A673 (cell line): ENCODE measurements around the gene PDGFRB. TPM values are rescaled to one million over a fixed set of nuclear protein-coding genes. Genes with fewer than 3 reads are reported as not detected.
A peak's percentile ranks its signal among the peaks of the same experiment; 100 is the strongest.

ENCODE experiments used
- BruUV-seq: library from RNA; stranded (reverse); fragments of 400-500 nt; replicated peaks from 2 replicates; lab custom pipeline; 2021; lab: Mats Ljungman, UMichigan
- CTCF ChIA-PET: fragments of 300-600 bp; sonication (Branson Sonifier 250); formaldehyde crosslinking; loops from one replicate; lab custom pipeline; 2022; ENCODE audit warnings: antibody characterized with exemption; lab: Charles Lee
- POLR2A ChIA-PET: fragments of 300-600 bp; sonication (Branson Sonifier 250); formaldehyde crosslinking; loops from one replicate; lab custom pipeline; 2022; ENCODE audit warnings: antibody characterized with exemption; ENCODE audit not compliant: low non-redundant PET; lab: Charles Lee
- DNase-seq: peaks from one replicate; pipeline ENCODE4 v3.0.0-alpha.2; 2015; ENCODE audit warnings: low spot score
- H3K27ac ChIP-seq: fragments of 200-600 bp; sonication (generic); 2 replicates; pipeline ENCODE4 v1.5.1; 2016; ENCODE audit warnings: mixed run types, low read depth, mild to moderate bottlenecking, mixed read lengths, antibody characterized with exemption, low read length; ENCODE audit not compliant: poor library complexity, severe bottlenecking
- H3K27me3 ChIP-seq: fragments of 200-600 bp; sonication (generic); replicated peaks from 2 replicates; pipeline ENCODE4 v1.6.1; 2017; ENCODE audit warnings: mixed run types, low read depth, mild to moderate bottlenecking, mixed read lengths, antibody characterized with exemption, low read length; ENCODE audit not compliant: insufficient read depth, poor library complexity
- H3K36me3 ChIP-seq: fragments of 200-600 bp; sonication (generic); 2 replicates; pipeline ENCODE4 v1.6.1; 2016; ENCODE audit warnings: mixed run types, mild to moderate bottlenecking, mixed read lengths, antibody characterized with exemption, low read length; ENCODE audit not compliant: insufficient read depth, poor library complexity, severe bottlenecking
- H3K4me1 ChIP-seq: fragments of 200-600 bp; sonication (generic); 2 replicates; pipeline ENCODE4 v1.6.1; 2017; ENCODE audit warnings: mixed run types, mild to moderate bottlenecking, mixed read lengths, antibody characterized with exemption, low read length; ENCODE audit not compliant: insufficient read depth, poor library complexity, severe bottlenecking
- H3K4me3 ChIP-seq: fragments of 200-600 bp; sonication (generic); 2 replicates; pipeline ENCODE4 v1.5.1; 2016; ENCODE audit warnings: low read depth, mixed run types, mild to moderate bottlenecking, mixed read lengths, low read length; ENCODE audit not compliant: poor library complexity, severe bottlenecking
- H3K9me3 ChIP-seq: fragments of 200-600 bp; sonication (generic); 2 replicates; pipeline ENCODE4 v1.6.1; 2016; ENCODE audit warnings: mixed run types, low read depth, mild to moderate bottlenecking, mixed read lengths, antibody characterized with exemption, low read length; ENCODE audit not compliant: poor library complexity, severe bottlenecking
- CTCF ChIP-seq: fragments of 300-800, 200-600 bp; sonication (generic); conservative IDR thresholded peaks from 2 replicates; pipeline ENCODE4 v1.5.1; 2017; ENCODE audit warnings: low read depth, mild to moderate bottlenecking, antibody characterized with exemption, low read length, moderate library complexity, mixed read lengths
- EZH2 ChIP-seq: fragments of 200-600 bp; sonication (generic); IDR thresholded peaks from 2 replicates; pipeline ENCODE4 v1.6.1; 2017; ENCODE audit warnings: borderline replicate concordance, low read depth, mild to moderate bottlenecking, mixed read lengths, antibody characterized with exemption, low read length; ENCODE audit not compliant: poor library complexity, severe bottlenecking
- intact Hi-C: fragments of 100-400 bp; cut with micrococcal nuclease; formaldehyde crosslinking; loops from one replicate; pipeline ENCODE4 v1.10.0; 2022; ENCODE audit not compliant: unreplicated experiment
- total RNA-seq: library from RNA; stranded (reverse); gene quantifications from 2 replicates; pipeline ENCODE4 v1.2.3, GENCODE V29; 2021

Gene PDGFRB
- total RNA-seq, 1 experiment from 2014 or later: 25.9 TPM

DNA sequence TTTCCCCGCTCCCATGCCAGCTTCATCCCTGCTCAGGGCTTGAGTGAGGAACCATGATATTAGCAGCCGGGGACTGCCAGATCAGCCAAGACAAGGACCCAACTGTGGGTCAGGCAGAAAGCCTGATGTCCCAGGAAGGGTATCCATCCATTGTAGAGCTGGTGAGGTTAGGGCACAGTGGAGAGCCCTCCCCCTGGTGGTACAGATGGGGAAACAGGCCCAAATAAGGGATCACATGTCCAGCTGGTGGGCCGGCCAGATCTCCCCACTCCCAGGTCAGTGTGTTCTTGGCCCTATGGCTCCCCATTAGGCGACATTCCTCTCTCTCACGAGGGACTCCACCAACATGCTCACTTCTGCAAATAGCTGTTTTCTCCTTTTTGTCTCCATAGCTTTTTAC lies 19.9 kb upstream of the PDGFRB start:
- Histone ChIP-seq H3K27ac (no peak overlapping the region), H3K4me1 (no peaks in the 10 kb centered on the region), H3K9me3 (no peaks in the 10 kb centered on the region), H3K36me3 (no peaks in the 10 kb centered on the region), H3K4me3 (no peak overlapping the region), H3K27me3 (no peaks in the 10 kb centered on the region)
- TF ChIP-seq CTCF: peak; percentile 66
- no peak for TF ChIP-seq EZH2
- ChIA-PET CTCF (interaction anchor here (0.8 to 1.1 kb wide), 4 partner anchors 10 to 341 kb away, joined by 3 to 7 read pairs (median 4); partner anchors contain the start of gene CDX1), POLR2A (no interaction called here)
- BruUV-seq: no TSS peak
- intact Hi-C loops: loop anchor here (1.0 kb wide), 1 partner anchor 45 kb away; no protein-coding TSS in a partner anchor
- peak; percentile 42 for DNase-seq

DNA sequence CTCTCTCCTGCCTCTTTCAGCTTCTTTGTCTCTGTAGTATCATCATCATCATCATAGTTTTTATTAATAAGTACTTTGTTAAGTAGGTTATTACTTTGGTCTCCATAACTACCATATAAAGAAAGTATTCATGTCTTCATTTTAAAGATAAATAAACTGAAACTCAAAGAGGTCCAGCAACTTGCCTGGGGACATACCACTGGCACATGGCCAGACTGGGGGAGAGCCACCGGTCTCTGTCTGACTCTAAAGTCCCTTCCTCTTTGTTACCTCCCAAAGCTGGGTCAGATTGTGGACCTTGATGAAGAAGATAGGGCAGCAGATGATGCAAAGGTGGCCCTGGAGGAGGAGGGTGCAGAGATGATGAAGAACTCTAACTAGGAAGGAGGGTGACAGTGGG lies 19.4 kb upstream of the PDGFRB start:
- H3K27ac ChIP-seq: no peak overlapping the region
- intact Hi-C loops: loop anchor here (1.0 kb wide), 1 partner anchor 45 kb away; no protein-coding TSS in a partner anchor
- no peaks in the 10 kb centered on the region for H3K4me1 ChIP-seq
- ChIA-PET POLR2A (interaction anchor here (0.6 kb wide), 1 partner anchor 264 kb away, joined by 4 read pairs; no protein-coding TSS in a partner anchor), CTCF (interaction anchor here (0.8 to 1.1 kb wide), 3 partner anchors 13 to 341 kb away, joined by 4 to 7 read pairs (median 4); no protein-coding TSS in a partner anchor)
- TF ChIP-seq EZH2: no peak
- no peak for TF ChIP-seq CTCF
- no peaks in the 10 kb centered on the region for H3K27me3 ChIP-seq
- H3K4me3 ChIP-seq: no peak overlapping the region
- no peaks in the 10 kb centered on the region for H3K9me3 ChIP-seq
- no peak for DNase-seq
- H3K36me3 ChIP-seq: no peaks in the 10 kb centered on the region
- BruUV-seq: no TSS peak

DNA sequence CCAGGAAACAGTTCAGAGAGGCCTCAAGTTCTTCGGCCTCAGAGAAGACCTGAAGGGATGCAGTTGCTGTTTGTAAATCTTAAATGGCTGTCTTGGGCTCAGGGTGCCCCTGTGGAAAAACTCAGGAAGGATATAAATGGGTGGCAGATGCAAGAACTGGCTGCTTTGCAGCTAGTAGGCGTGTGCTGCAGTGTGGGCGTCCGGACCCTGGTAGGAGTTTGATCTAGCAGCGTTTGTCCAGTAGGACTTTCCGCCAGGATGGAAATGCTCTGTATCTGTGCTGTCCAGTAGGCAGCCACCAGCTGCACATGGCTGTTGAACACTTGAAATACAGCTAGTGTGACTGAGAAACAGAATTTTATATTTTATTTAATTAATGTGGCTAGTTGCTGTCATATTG lies 18.6 kb upstream of the PDGFRB start:
- no TSS peak for BruUV-seq

More for the DNA sequence above, 18.6 kb upstream of the PDGFRB start:
- Histone ChIP-seq H3K27me3 (no peaks in the 10 kb centered on the region), H3K9me3 (no peaks in the 10 kb centered on the region), H3K4me1 (no peaks in the 10 kb centered on the region), H3K4me3 (no peak overlapping the region), H3K36me3 (no peaks in the 10 kb centered on the region), H3K27ac (no peak overlapping the region)
- no peak for DNase-seq
- ChIA-PET CTCF (interaction anchor here (0.6 to 1.4 kb wide), 2 partner anchors 12 to 340 kb away, joined by 3 to 4 read pairs; no protein-coding TSS in a partner anchor), POLR2A (interaction anchor here (0.6 kb wide), 2 partner anchors 154 to 264 kb away, joined by 4 to 12 read pairs; no protein-coding TSS in a partner anchor)
- intact Hi-C loops: no loop called here
- TF ChIP-seq EZH2 (no peak), CTCF (no peak)
